NCI-H1694 treated with DMSO at 0.1 percent for 48 hours (cell line): Measurements from ENCODE around the gene RPL36.
A peak's percentile ranks its signal among the peaks of the same experiment; 100 is the strongest.
"Not testable (repeated sequence)": the region's sequence is repeated elsewhere in the genome, so short reads cannot be mapped to it uniquely, and the experiment has no call there.

Experiments
- DNase-seq: peaks from one replicate; lab custom pipeline; 2025; lab: John Stamatoyannopoulos, UW

RPL36 gene

GRCh38 chr19:5706876-5707573, 16.9 kb downstream of the RPL36 start:
- no peak for DNase-seq

- DNase-seq = no peak
These were observed 17.8 kb downstream of the RPL36 start for GRCh38 chr19:5707576-5708575.

DNA sequence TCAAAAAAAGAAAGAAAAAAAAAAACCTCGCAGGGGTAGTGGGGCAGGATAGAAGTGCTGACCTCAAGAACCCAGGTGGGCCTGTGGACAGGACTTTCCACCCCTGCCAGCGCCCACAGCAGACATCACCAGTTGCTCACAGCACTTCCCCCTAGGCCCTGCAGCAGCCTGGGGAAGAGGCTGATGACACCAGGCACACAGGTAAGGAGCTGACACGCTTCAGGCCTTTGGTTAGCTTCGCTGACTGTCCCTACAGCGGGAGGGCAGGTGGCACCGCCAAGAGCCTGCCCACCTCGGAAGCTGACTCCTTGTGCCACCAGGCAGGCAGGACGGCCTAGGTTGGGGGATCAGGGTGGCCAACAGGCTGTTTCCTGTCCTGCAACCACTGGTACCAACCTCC, 20.9 kb downstream of the RPL36 start:
- no peak for DNase-seq

- DNase-seq = no peak
These were observed 21.6 kb downstream of the RPL36 start for GRCh38 chr19:5711713-5712161.

- DNase-seq = no peak
These were observed 23.1 kb downstream of the RPL36 start for GRCh38 chr19:5713228-5713627.

- no peak for DNase-seq
These were observed 24.7 kb downstream of the RPL36 start for GRCh38 chr19:5714816-5715215.

GRCh38 chr19:5717215-5717935, 27.3 kb downstream of the RPL36 start:
- no peak for DNase-seq

DNA sequence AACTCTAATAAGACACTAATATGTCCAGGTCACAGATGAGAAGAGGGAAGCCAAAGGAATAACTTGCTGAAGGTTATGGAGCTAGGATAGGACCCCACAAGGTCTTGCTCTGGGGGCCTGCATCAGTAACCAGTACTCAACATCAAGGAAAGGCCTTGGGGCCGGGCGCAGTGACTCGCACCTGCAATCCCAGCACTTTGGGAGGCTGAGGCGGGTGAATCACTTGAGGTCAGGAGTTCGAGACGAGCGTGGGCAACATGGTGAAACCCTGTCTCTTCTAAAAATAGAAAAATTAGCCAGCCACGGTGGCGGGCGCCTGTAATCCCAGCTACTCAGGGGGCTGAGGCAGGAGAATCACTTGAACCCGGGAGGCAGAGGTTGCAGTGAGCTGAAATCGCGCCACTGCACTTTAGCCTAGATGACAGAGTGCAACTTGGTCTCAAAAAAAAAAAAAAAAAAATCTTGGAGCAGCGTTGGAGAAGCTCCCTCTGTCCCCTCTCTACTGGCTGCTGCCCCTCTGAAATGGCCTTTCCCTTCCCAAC, 28.0 kb downstream of the RPL36 start:
- no peak for DNase-seq

- no peak for DNase-seq
These were observed 28.6 kb downstream of the RPL36 start for GRCh38 chr19:5718579-5719273.

GRCh38 chr19:5719274-5719960, 29.3 kb downstream of the RPL36 start:
- no peak for DNase-seq

- DNase-seq = peak; percentile 95
These were observed 30.1 kb downstream of the RPL36 start, which contains the start of the genes CATSPERD and LONP1 for GRCh38 chr19:5719961-5720790. Gene CATSPERD, plus strand, starts transcription at chr19:5720637. Its CDS starts 101 bp downstream, at chr19:5720738. Gene LONP1, minus strand, starts transcription at chr19:5720146. Its CDS starts 14 bp downstream, at chr19:5720132.

GRCh38 chr19:5727453-5728050, 37.5 kb downstream of the RPL36 start:
- DNase-seq = no peak

DNA sequence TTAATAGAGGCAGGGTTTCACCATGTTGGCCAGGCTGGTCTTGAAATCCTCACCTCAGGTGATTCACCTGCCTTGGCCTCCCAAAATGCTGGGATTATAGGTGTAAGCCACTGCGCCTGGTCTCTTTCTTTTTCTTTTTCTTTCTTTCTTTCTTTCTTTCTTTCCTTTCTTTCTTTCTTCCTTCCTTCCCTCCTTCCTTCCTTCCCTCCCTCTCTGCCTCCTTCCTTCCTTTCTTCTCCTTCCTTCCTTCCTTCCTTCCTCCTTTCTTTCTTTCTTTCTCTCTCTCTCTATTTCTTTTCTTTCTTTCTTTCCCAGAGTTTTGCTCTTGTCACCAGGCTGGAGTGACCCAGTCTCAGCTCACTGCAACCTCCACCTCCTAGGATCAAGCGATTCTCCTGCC, 43.1 kb downstream of the RPL36 start:
- DNase-seq = not testable (repeated sequence)

GRCh38 chr19:5738423-5738822, 48.3 kb downstream of the RPL36 start:
- DNase-seq = no peak
